ENCODE results near the gene SLF1. TPM values are rescaled to one million over a fixed set of nuclear protein-coding genes. Genes with fewer than 3 reads are reported as not detected.

The SLF1 gene
- total RNA-seq, 1 experiment from 2014 or later, result 10.2 TPM

DNA sequence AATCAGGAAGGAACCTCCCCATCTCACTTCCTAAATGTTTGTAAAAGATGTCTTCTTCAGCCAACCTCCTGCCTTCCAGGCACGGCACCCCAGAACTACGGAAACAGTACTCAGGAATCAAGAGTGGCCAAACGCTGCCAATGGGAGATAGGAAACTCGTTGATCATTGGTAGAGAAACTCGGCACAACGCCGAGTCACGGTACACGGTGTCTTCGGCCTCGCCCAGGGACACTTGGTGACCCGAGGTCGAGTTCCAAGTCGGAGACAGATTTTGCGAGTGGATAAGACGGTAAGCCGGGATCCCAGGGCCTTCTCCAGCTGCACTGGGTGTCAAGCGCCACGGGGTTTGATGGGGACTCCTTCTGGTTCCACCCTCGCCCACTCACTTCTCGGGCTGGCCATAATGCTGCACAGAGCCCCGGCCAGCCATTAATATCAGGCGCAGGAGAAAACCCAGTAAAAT lies 408 bp upstream of the SLF1 start:
- POLR2A ChIA-PET (ENCODE audit: unreplicated experiment), result interaction anchor here (0.6 kb wide), 1 partner anchor 600 kb away, joined by 5 read pairs; no protein-coding TSS in a partner anchor
- CTCF ChIA-PET, result no interaction called here
- H3K4me2 ChIP-seq, result peak overlapping the region; percentile 87
- TF ChIP-seq, protein P1, sequence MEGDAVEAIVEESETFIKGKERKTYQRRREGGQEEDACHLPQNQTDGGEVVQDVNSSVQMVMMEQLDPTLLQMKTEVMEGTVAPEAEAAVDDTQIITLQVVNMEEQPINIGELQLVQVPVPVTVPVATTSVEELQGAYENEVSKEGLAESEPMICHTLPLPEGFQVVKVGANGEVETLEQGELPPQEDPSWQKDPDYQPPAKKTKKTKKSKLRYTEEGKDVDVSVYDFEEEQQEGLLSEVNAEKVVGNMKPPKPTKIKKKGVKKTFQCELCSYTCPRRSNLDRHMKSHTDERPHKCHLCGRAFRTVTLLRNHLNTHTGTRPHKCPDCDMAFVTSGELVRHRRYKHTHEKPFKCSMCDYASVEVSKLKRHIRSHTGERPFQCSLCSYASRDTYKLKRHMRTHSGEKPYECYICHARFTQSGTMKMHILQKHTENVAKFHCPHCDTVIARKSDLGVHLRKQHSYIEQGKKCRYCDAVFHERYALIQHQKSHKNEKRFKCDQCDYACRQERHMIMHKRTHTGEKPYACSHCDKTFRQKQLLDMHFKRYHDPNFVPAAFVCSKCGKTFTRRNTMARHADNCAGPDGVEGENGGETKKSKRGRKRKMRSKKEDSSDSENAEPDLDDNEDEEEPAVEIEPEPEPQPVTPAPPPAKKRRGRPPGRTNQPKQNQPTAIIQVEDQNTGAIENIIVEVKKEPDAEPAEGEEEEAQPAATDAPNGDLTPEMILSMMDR (conservative IDR thresholded peaks at IDR 0.05), result no peak
- no peak for TF ChIP-seq EZH2 (IDR thresholded peaks at IDR 0.05; ENCODE audit: low read depth)
- no TSS peak for BruUV-seq (replicated peaks)
- no peaks in the 10 kb centered on the region for H3K9me3 ChIP-seq (ENCODE audit: insufficient read depth, low read depth)
- peaks cover 49% of the 10 kb centered on the region for H3K79me2 ChIP-seq (ENCODE audit: low read depth)
- peak overlapping the region; percentile 70 for H3K4me3 ChIP-seq
- H3F3A ChIP-seq (ENCODE audit: insufficient read depth, low read depth), result peaks cover 9% of the 10 kb centered on the region
- no peaks in the 10 kb centered on the region for H3K36me3 ChIP-seq (ENCODE audit: low read depth)
- H3K9me2 ChIP-seq (ENCODE audit: insufficient read depth), result no peaks in the 10 kb centered on the region
- no peaks in the 10 kb centered on the region for H3K27me3 ChIP-seq (ENCODE audit: insufficient read depth, low read depth)
- H3K4me1 ChIP-seq (replicated peaks; ENCODE audit: insufficient read depth), result peaks cover 26% of the 10 kb centered on the region
- intact Hi-C loops (cut with micrococcal nuclease; ENCODE audit: unreplicated experiment), result loop anchor here (2.0 kb wide), 1 partner anchor 507 kb away; a partner anchor contains a TSS
- peak overlapping the region; percentile 56 for H3K27ac ChIP-seq
- no peaks in the 10 kb centered on the region for H4K20me1 ChIP-seq (ENCODE audit: insufficient read depth)
- peak; percentile 49 to 57 for DNase-seq
- peak overlapping the region; percentile 94 for H2AFZ ChIP-seq

DNA sequence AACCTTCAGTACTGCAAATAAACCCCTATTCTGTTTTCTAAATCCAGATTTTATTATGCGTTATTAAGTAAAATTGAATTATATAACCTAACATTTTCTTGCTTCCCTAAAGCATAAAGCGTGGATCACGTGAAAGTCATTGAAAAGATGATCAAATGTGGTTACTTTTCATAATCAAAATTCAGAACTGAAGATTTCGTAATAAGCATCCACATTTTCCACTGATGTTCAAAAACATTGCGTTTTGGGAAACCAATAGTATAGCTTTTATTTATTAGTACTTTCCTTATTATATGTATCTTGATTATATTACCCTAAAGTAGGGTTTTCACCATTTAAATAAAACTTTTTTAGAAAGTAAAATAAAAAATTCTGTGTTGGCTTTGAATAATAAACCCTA lies 1.8 kb downstream of the SLF1 start:
- TF ChIP-seq, protein P1 (conservative IDR thresholded peaks at IDR 0.05), result no peak
- TF ChIP-seq EZH2 (IDR thresholded peaks at IDR 0.05; ENCODE audit: low read depth), result no peak
- Histone ChIP-seq H3F3A (ENCODE audit: insufficient read depth, low read depth) (peaks cover 9% of the 10 kb centered on the region), H3K4me2 (peak overlapping the region; percentile 87), H3K4me1 (replicated peaks; ENCODE audit: insufficient read depth) (peaks cover 26% of the 10 kb centered on the region), H3K9me3 (ENCODE audit: insufficient read depth, low read depth) (no peaks in the 10 kb centered on the region), H2AFZ (no peak overlapping the region), H3K4me3 (peak overlapping the region; percentile 70; the same call in 1 of the 2 replicates), H3K36me3 (ENCODE audit: low read depth) (no peaks in the 10 kb centered on the region), H4K20me1 (ENCODE audit: insufficient read depth) (no peaks in the 10 kb centered on the region), H3K9me2 (ENCODE audit: insufficient read depth) (no peaks in the 10 kb centered on the region), H3K27me3 (ENCODE audit: insufficient read depth, low read depth) (no peaks in the 10 kb centered on the region), H3K79me2 (ENCODE audit: low read depth) (peaks cover 68% of the 10 kb centered on the region), H3K27ac (no peak overlapping the region)
- ChIA-PET POLR2A (ENCODE audit: unreplicated experiment) (no interaction called here), CTCF (no interaction called here)
- intact Hi-C loops (cut with micrococcal nuclease; ENCODE audit: unreplicated experiment), result no loop called here
- DNase-seq, result no peak
- no TSS peak for BruUV-seq (replicated peaks)

DNA sequence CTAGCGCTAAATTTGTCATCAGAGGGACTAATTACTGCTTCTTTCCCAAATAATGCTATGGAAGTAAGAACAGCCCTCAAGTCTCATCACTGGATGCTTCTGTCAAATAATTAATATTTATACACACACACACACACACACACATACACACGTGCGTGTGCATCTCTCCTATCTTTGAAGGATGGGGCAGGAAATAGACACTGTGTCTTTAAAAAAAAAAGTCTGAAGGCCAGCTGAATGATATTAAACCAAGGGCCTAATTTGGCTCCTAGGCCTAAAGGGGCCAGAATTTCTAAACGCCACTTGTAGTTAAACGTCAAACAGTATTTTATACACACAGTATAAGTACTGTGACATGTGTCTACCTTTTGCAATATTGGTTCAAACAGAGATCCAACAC lies 3.3 kb downstream of the SLF1 start:
- DNase-seq, result no peak
- intact Hi-C loops (cut with micrococcal nuclease; ENCODE audit: unreplicated experiment), result no loop called here
- Histone ChIP-seq H3K4me3 (no peak overlapping the region), H2AFZ (no peak overlapping the region), H3K79me2 (ENCODE audit: low read depth) (peaks cover 62% of the 10 kb centered on the region), H3K4me1 (replicated peaks; ENCODE audit: insufficient read depth) (peaks cover 21% of the 10 kb centered on the region; the same call in 1 of the 2 replicates), H3K4me2 (no peak overlapping the region), H3F3A (ENCODE audit: insufficient read depth, low read depth) (peaks cover 9% of the 10 kb centered on the region), H3K27ac (no peak overlapping the region), H3K9me3 (ENCODE audit: insufficient read depth, low read depth) (no peaks in the 10 kb centered on the region), H3K27me3 (ENCODE audit: insufficient read depth, low read depth) (no peaks in the 10 kb centered on the region), H4K20me1 (ENCODE audit: insufficient read depth) (no peaks in the 10 kb centered on the region), H3K9me2 (ENCODE audit: insufficient read depth) (no peaks in the 10 kb centered on the region), H3K36me3 (ENCODE audit: low read depth) (no peaks in the 10 kb centered on the region)
- BruUV-seq (replicated peaks), result no TSS peak
- TF ChIP-seq, protein P1 (conservative IDR thresholded peaks at IDR 0.05), result no peak
- TF ChIP-seq EZH2 (IDR thresholded peaks at IDR 0.05; ENCODE audit: low read depth), result no peak
- ChIA-PET POLR2A (ENCODE audit: unreplicated experiment) (no interaction called here), CTCF (no interaction called here)
